NOMO-1 treated with dmso at 0.1 percent for 144 hours (cell line): ENCODE results near the gene TMEM222.
"Not testable (repeated sequence)": the region's sequence is repeated elsewhere in the genome, so short reads cannot be mapped to it uniquely, and the experiment has no call there.

Source experiments
- DNase-seq: peaks from one replicate; lab custom pipeline; 2025; ENCODE audit not compliant: unreplicated experiment; lab: John Stamatoyannopoulos, UW

Gene TMEM222

GRCh38 chr1:27321813-27322568 is at the start of gene TMEM222:
TMEM222 (plus strand) TSS chr1:27322163; CDS start chr1:27322198, 35 bp downstream.
- peak; percentile 98 for DNase-seq

- DNase-seq: no peak
Observed at GRCh38 chr1:27274204-27274603, 47.8 kb upstream of the TMEM222 start.

GRCh38 chr1:27275696-27276095 is 46.3 kb upstream of the TMEM222 start:
- peak; percentile 47 for DNase-seq

- peak; percentile 68 for DNase-seq
Observed at GRCh38 chr1:27284425-27285273, 37.3 kb upstream of the TMEM222 start.

GRCh38 chr1:27285274-27285660 is 36.7 kb upstream of the TMEM222 start:
- no peak for DNase-seq

- not testable (repeated sequence) for DNase-seq
Observed at GRCh38 chr1:27285821-27286220, 36.1 kb upstream of the TMEM222 start.

GRCh38 chr1:27289125-27289524 is 32.8 kb upstream of the TMEM222 start:
- DNase-seq: not testable (repeated sequence)

GRCh38 chr1:27290581-27290980 is 31.4 kb upstream of the TMEM222 start:
- DNase-seq: no peak

GRCh38 chr1:27292106-27292505 is 29.9 kb upstream of the TMEM222 start:
- DNase-seq: no peak

- DNase-seq: no peak
Observed at GRCh38 chr1:27293915-27294314, 28.0 kb upstream of the TMEM222 start.

GRCh38 chr1:27296773-27297291 is 25.1 kb upstream of the TMEM222 start:
- no peak for DNase-seq

GRCh38 chr1:27297903-27298302 is 24.1 kb upstream of the TMEM222 start:
- no peak for DNase-seq

- DNase-seq: no peak
Observed at GRCh38 chr1:27298632-27299384, 23.2 kb upstream of the TMEM222 start.

- DNase-seq: no peak
Observed at GRCh38 chr1:27299385-27300271, 22.3 kb upstream of the TMEM222 start.

- peak; percentile 28 for DNase-seq
Observed at GRCh38 chr1:27300341-27301051, 21.5 kb upstream of the TMEM222 start.

- no peak for DNase-seq
Observed at GRCh38 chr1:27301052-27301422, 20.9 kb upstream of the TMEM222 start.

- DNase-seq: no peak
Observed at GRCh38 chr1:27301582-27302199, 20.3 kb upstream of the TMEM222 start.

- DNase-seq: no peak
Observed at GRCh38 chr1:27302612-27303011, 19.4 kb upstream of the TMEM222 start.

- DNase-seq: no peak
Observed at GRCh38 chr1:27303509-27303908, 18.5 kb upstream of the TMEM222 start.
